HG03139 (cell line): ENCODE results near the gene SOCS2.
A peak's percentile ranks its signal among the peaks of the same experiment; 100 is the strongest.
"Not testable (repeated sequence)": the region's sequence is repeated elsewhere in the genome, so short reads cannot be mapped to it uniquely, and the experiment has no call there.

Experiments
- ATAC-seq: cut with Tn5 transposase; IDR thresholded peaks from one replicate; pipeline ENCODE4 v1.9.1; 2021; ENCODE audit not compliant: unreplicated experiment

The SOCS2 gene

GRCh38 chr12:93592641-93593406, 20.3 kb downstream of the SOCS2 start:
- ATAC-seq: no peak

GRCh38 chr12:93593843-93594242, 21.4 kb downstream of the SOCS2 start:
- ATAC-seq: no peak

- ATAC-seq: no peak
Observed at GRCh38 chr12:93594766-93595311, 22.4 kb downstream of the SOCS2 start.

- no peak for ATAC-seq
Observed at GRCh38 chr12:93595351-93595750, 22.9 kb downstream of the SOCS2 start.

- ATAC-seq: no peak
Observed at GRCh38 chr12:93597608-93598007, 25.1 kb downstream of the SOCS2 start.

GRCh38 chr12:93599192-93599591, 26.7 kb downstream of the SOCS2 start:
- ATAC-seq: no peak

GRCh38 chr12:93601591-93601990, 29.1 kb downstream of the SOCS2 start:
- no peak for ATAC-seq

GRCh38 chr12:93602897-93603668, 30.6 kb downstream of the SOCS2 start:
- ATAC-seq: no peak

GRCh38 chr12:93603762-93604161, 31.3 kb downstream of the SOCS2 start:
- no peak for ATAC-seq

- no peak for ATAC-seq
Observed at GRCh38 chr12:93608313-93608712, 35.8 kb downstream of the SOCS2 start.

GRCh38 chr12:93609281-93610192, 37.1 kb downstream of the SOCS2 start:
- no peak for ATAC-seq

GRCh38 chr12:93612776-93613175, 40.3 kb downstream of the SOCS2 start:
- no peak for ATAC-seq

GRCh38 chr12:93614917-93615596, 42.6 kb downstream of the SOCS2 start:
- ATAC-seq: no peak

GRCh38 chr12:93616584-93617101, 44.2 kb downstream of the SOCS2 start:
- ATAC-seq: no peak

GRCh38 chr12:93618891-93619410, 46.5 kb downstream of the SOCS2 start:
- no peak for ATAC-seq

- no peak for ATAC-seq
Observed at GRCh38 chr12:93621986-93622385, 49.5 kb downstream of the SOCS2 start.

- no peak for ATAC-seq
Observed at GRCh38 chr12:93622485-93622884, 50.0 kb downstream of the SOCS2 start.

- ATAC-seq: peak; percentile 48
Observed at GRCh38 chr12:93624595-93625294, 52.3 kb downstream of the SOCS2 start.

- ATAC-seq: not testable (repeated sequence)
Observed at GRCh38 chr12:93625295-93625645, 52.8 kb downstream of the SOCS2 start.
